ENCODE data around the gene DTX3.
"Not testable (repeated sequence)": the region's sequence is repeated elsewhere in the genome, so short reads cannot be mapped to it uniquely, and the experiment has no call there.

DTX3 gene

GRCh38 chr12:57632958-57633840 is 28.6 kb downstream of the DTX3 start, which contains the start of gene B4GALNT1:
Gene B4GALNT1, minus strand, starts transcription at chr12:57633201. Its CDS starts 1,069 bp downstream, at chr12:57632132.
- TF ChIP-seq, protein P1, sequence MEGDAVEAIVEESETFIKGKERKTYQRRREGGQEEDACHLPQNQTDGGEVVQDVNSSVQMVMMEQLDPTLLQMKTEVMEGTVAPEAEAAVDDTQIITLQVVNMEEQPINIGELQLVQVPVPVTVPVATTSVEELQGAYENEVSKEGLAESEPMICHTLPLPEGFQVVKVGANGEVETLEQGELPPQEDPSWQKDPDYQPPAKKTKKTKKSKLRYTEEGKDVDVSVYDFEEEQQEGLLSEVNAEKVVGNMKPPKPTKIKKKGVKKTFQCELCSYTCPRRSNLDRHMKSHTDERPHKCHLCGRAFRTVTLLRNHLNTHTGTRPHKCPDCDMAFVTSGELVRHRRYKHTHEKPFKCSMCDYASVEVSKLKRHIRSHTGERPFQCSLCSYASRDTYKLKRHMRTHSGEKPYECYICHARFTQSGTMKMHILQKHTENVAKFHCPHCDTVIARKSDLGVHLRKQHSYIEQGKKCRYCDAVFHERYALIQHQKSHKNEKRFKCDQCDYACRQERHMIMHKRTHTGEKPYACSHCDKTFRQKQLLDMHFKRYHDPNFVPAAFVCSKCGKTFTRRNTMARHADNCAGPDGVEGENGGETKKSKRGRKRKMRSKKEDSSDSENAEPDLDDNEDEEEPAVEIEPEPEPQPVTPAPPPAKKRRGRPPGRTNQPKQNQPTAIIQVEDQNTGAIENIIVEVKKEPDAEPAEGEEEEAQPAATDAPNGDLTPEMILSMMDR (conservative IDR thresholded peaks at IDR 0.05; ENCODE audit: control insufficient read depth, insufficient read depth, low read depth, low read length) = peak; percentile 55
- peak; percentile 29 for DNase-seq (ENCODE audit: low read depth)
- peak within 1 kb of the TSS; percentile 37 for H3K4me3 ChIP-seq (ENCODE audit: control insufficient read depth, low read depth, low read length)

DNA sequence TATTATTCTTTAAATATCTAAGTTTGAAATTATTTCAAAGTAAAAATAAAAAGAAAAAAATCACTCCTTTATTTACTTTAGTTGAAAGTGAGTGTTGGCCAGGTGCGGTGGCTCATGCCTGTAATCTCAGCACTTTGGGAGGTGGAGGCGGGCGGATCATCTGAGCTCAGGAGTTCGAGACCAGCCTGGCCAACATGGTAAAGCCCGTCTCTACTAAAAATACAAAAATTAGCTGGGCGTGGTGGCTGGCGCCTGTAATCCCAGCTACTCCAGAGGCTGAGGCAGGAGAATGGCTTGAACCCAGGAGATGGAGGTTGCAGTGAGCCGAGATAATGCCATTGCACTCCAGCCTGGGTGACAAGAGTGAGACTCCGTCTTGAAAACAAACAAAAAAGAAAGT is 32.1 kb downstream of the DTX3 start:
- DNase-seq (ENCODE audit: low read depth); H3K4me3 ChIP-seq (ENCODE audit: control insufficient read depth, low read depth, low read length): not testable (repeated sequence)

DNA sequence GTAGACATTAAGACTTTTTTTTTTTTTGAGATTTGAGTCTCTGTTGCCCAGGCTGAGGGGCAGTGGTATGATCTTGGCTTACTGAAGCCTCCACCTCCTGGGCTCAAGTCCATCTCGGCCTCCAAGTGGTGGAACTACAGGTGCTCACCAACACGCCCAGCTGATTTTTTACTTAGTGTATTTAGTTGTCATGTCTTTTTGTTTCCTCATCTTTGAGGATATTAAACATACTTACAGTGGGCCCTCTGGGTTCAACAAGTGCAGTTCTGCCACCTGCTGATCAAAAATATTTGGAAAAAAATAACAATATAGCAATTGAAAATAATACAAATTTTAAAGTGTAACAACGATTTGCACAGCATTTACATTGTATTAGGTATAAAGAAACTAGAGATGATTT is 32.7 kb downstream of the DTX3 start:
- no peak for DNase-seq (ENCODE audit: low read depth)
- H3K4me3 ChIP-seq (ENCODE audit: control insufficient read depth, low read depth, low read length) = no peak overlapping the region
- TF ChIP-seq, protein P1 (conservative IDR thresholded peaks at IDR 0.05; ENCODE audit: control insufficient read depth, insufficient read depth, low read depth, low read length) = no peak

DNA sequence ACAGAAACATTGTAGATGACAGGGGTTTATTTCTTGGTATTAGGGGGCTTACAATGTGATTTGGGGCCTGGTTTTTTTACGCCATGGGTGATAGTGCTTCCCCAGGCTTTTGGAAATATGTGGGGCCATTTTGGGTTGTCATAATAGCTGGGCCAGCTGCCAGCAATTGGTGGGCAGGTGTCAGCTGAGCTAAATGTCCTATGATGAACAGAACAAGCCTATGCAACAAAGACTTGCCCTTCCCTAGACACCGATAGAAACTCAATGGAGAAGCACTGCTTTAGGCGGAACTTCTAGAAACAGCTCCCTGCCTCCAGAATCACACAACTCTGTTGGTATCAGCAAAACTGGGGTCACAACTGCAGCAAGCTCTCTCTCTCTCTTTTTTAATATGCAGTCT is 33.5 kb downstream of the DTX3 start:
- TF ChIP-seq, protein P1 (conservative IDR thresholded peaks at IDR 0.05; ENCODE audit: control insufficient read depth, insufficient read depth, low read depth, low read length) = no peak
- H3K4me3 ChIP-seq (ENCODE audit: control insufficient read depth, low read depth, low read length) = no peak overlapping the region
- DNase-seq (ENCODE audit: low read depth) = no peak

DNA sequence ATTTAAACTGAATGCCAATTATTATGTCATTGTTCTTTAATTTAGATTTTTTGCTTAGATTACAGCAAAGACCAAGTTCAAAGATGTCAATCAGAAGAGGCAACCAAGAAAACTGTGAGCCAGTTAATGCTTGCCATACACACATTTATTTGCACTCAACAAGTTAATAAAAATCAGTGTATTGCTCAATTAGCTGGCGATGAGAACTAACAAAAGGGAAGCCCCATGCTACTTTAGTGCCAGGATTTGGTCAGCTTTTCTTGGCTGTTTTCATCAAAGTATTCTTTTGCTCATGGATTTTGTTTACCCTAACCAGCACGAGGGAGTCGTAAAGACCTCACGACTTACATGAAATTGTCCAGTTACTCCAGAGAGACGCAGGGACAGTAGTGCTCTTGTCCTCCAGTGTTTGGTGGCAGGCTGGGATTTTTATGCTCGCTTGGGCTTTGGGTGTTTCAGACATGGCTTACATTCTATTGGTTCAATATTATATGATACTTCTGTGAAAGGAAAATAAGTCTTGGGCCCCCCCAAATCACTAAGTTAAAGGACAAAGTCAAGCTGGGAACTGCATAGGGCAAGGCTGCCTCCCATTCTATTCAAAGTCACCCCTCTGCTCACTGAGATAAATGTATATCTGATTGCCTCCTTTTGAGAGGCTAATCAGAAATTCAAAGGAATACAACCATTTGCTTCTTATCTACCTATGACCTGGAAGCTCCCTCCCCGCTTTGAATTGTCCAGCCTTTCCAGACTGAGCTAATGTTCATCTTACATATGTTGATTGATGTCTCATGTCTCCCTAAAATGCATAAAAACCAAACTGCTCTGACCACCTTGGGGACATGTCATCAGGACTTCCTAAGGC is 35.8 kb downstream of the DTX3 start:
- no peak for DNase-seq (ENCODE audit: low read depth)
- no peak overlapping the region for H3K4me3 ChIP-seq (ENCODE audit: control insufficient read depth, low read depth, low read length)
- TF ChIP-seq, protein P1 (conservative IDR thresholded peaks at IDR 0.05; ENCODE audit: control insufficient read depth, insufficient read depth, low read depth, low read length) = no peak

DNA sequence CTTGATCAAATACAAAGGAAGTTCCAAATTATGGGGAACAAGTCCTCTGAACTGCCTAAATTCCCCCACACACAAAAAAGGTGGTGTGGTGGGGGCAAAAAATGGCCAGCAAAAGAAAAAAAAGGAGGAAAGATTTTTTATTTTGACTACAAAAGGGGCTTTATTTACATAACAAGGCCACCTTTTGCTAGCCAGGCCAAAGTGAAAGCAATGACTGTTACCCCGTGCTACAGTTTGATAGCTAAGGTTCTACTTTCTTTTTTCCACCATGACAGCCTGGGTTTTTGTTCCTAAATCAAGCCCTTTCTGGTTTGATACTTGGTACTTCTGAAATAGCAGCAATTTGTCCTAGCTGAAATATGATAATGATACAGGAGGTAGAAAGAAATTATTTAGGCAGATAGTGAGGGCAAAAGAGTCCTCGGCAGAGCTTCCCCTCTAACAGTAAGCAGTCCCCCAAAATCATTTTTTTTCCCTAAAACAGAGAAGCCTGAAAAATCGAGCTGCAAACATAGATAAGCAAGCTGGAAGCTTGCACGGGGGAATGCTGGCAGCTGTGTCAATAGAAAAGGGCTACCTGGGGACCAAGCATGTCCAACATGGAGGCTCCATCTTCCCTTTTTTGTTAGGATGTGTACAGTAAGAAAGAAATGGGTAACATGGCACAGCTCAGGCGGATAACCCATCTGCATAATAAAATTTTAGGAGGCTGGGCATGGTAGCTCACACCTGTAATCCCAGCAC is 37.2 kb downstream of the DTX3 start:
- no peak overlapping the region for H3K4me3 ChIP-seq (ENCODE audit: control insufficient read depth, low read depth, low read length)
- DNase-seq (ENCODE audit: low read depth) = no peak
- TF ChIP-seq, protein P1 (conservative IDR thresholded peaks at IDR 0.05; ENCODE audit: control insufficient read depth, insufficient read depth, low read depth, low read length) = no peak

- DNase-seq (ENCODE audit: low read depth) = peak; percentile 54
Observed at GRCh38 chr12:57645990-57646658, 41.5 kb downstream of the DTX3 start.

DNA sequence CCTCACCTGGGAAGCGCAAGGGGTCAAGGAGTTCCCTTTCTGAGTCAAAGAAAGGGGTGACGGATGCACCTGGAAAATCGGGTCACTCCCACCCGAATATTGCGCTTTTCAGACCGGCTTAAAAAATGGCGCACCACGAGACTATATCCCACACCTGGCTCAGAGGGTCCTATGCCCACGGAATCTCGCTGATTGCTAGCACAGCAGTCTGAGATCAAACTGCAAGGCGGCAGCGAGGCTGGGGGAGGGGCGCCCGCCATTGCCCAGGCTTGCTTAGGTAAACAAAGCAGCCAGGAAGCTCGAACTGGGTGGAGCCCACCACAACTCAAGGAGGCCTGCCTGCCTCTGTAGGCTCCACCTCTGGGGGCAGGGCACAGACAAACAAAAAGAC is 42.0 kb downstream of the DTX3 start:
- not testable (repeated sequence) for H3K4me3 ChIP-seq (ENCODE audit: control insufficient read depth, low read depth, low read length); DNase-seq (ENCODE audit: low read depth)

More at GRCh38 chr12:57645990-57646658, 41.5 kb downstream of the DTX3 start:
- H3K4me3 ChIP-seq (ENCODE audit: control insufficient read depth, low read depth, low read length) = not testable (repeated sequence)

Measured in fibroblast of mammary gland (primary cell).